GM12875 (cell line): ENCODE results near the gene CPE.

ENCODE experiments used
- H3K4me3 ChIP-seq: one replicate; pipeline ENCODE4 v1.5.1; 2011; ENCODE audit warnings: low read depth, low read length, control low read depth
- TF ChIP-seq, protein P1 (sequence below): IDR thresholded peaks from 2 replicates; pipeline ENCODE4 v1.5.1; 2011; ENCODE audit warnings: low read depth, mild to moderate bottlenecking, control low read depth, inconsistent platforms, low read length, moderate library complexity, borderline replicate concordance; ENCODE audit not compliant: insufficient read depth

The CPE gene

DNA sequence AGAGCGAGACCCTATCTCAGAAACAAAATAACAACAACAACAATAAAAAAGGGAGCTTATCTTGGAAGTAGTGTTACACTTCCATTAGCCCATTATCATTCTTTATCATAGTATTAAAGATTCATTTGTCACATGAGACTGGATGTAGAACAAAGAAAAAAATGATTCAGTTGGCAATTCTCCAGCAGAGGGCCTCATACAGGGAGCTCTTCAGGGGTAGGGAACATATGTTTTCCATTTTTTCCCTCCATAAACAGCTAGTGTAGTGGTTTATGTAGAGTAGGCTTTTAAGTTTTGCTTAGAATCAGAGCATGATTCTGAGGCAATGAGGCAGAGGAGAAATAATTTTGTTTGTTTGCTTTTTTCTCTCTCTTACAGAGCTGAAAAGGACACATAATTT lies 5.8 kb downstream of the CPE start:
- no peak overlapping the region for H3K4me3 ChIP-seq
- TF ChIP-seq, protein P1, sequence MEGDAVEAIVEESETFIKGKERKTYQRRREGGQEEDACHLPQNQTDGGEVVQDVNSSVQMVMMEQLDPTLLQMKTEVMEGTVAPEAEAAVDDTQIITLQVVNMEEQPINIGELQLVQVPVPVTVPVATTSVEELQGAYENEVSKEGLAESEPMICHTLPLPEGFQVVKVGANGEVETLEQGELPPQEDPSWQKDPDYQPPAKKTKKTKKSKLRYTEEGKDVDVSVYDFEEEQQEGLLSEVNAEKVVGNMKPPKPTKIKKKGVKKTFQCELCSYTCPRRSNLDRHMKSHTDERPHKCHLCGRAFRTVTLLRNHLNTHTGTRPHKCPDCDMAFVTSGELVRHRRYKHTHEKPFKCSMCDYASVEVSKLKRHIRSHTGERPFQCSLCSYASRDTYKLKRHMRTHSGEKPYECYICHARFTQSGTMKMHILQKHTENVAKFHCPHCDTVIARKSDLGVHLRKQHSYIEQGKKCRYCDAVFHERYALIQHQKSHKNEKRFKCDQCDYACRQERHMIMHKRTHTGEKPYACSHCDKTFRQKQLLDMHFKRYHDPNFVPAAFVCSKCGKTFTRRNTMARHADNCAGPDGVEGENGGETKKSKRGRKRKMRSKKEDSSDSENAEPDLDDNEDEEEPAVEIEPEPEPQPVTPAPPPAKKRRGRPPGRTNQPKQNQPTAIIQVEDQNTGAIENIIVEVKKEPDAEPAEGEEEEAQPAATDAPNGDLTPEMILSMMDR: no peak

DNA sequence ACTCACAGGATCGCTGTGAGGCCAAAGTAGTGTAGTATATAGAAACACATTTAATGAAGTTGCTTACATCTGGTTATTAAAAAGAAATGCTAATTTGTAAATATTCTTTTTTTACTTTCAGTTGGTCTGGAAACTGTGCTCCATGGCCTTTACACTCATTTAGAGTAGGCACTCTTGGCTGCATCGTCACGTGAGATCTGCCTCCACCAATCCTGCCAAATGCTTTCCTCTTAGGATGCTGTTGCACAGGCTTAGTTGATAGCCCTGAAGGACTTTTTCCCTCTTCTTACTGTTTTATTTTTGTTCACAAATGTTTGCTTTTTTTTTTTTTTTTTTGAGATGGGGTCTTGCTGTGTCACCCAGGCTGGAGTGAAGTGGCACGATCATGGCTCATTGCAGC lies 6.3 kb downstream of the CPE start:
- TF ChIP-seq, protein P1: no peak
- no peak overlapping the region for H3K4me3 ChIP-seq

DNA sequence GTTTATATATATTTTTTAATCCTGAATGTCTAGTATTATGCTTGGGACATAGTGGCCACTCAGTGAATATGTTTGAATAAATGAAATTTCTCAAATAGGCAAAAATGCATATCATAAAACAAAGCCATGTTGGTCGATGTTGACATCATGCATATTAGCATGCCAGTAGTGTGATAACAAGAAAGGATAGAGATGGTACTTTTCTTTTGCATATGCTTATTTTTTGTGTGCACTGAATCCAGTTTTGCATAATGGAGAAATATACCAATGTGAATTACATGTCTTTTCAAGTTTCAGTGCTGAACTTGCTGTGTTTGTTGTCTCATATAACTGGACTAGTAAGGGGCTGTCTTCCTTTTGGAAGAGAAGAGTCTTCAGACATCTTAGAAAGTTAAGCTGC lies 7.5 kb downstream of the CPE start:
- TF ChIP-seq, protein P1: no peak

DNA sequence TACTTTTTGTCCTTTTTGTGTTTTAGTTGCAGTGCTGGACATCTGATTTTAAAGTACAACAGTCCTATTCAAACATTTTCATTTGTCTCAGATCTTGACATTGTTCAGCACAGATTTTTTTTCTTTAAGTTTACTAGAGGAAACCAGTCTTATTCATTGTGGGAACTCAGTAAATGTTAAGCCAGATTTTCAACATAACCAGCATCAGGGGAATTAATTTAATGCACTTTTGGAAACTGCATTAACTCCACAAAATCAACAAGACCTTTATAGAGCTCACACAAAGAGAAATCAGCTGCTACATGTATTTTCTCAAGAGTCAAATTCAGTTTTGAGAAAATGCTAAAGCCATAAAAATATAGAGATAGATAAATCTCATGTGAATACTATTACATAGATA lies 9.9 kb downstream of the CPE start:
- TF ChIP-seq, protein P1: no peak
- H3K4me3 ChIP-seq: no peak overlapping the region

More for the DNA sequence above, 7.5 kb downstream of the CPE start:
- H3K4me3 ChIP-seq: no peak overlapping the region

DNA sequence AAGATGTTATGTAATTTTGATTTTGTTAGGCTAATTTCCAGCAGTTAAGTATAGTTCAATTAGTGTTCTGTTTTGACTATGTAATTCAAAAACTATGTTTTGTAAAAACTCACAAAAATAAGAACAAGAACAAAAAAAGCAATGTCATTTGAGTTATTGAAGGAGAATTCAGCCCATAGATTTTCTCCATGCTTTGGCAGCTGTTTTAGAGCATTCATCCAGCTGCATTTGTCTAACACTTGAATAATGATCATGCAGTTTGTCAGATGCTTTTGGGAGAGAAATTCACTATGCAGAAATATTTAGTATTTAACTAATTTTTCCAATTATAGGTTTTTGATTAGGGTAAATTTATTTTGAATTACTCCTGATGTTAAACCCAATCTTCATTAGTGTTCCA lies 14.2 kb downstream of the CPE start:
- H3K4me3 ChIP-seq: no peak overlapping the region
- TF ChIP-seq, protein P1: no peak

DNA sequence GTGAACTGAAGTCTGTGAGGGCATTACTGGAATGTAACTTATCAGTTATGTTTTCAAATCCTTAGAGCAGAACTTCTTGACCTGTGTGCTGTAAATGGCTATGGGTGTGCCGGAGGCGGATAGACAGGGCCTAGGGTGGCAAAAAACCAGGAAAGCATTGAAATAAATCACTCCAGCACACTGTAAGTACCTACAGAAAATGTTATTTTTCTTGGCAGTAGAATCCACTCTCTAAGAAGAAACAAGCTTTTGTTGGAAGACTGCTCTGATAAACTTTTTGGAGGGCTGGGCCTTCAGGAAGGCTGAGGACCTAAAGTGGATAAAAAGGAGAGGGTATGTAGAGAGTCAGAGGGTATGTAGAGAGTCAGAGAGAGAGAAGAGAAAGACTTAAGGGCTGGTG lies 14.9 kb downstream of the CPE start:
- TF ChIP-seq, protein P1: no peak

DNA sequence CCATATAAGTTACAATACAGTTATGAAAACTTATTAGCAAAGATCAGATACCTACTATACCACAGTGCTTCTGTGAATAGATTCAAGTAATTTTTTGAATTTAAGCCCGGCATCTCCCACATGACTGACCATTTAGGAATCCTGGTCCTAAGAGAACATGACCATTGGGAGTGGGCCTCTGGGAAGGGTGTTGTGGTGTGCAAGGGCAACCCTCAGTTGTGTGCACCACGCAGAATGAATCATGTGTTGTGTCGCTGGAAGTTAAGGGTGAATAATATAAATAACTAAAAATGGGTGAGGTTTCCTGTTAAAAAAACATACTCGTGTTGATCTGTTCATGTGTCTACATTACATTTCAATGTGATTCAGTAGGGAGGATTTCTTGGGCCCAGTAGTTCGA lies 15.5 kb downstream of the CPE start:
- no peak overlapping the region for H3K4me3 ChIP-seq
- TF ChIP-seq, protein P1: no peak

More for the DNA sequence above, 14.9 kb downstream of the CPE start:
- H3K4me3 ChIP-seq: no peak overlapping the region
